HEK293 (cell line): ENCODE results near the gene NR1H2.
A peak's percentile ranks its signal among the peaks of the same experiment; 100 is the strongest.

Experiments used
- CTCF ChIA-PET: fragments of 350-600 bp; formaldehyde crosslinking; extraction: SDS; loops from one replicate; lab custom pipeline; 2021; ENCODE audit warnings: antibody characterized with exemption; lab: Yijun Ruan, JAX
- POLR2A ChIA-PET: fragments of 300-600 bp; formaldehyde crosslinking; extraction: SDS; loops from one replicate; lab custom pipeline; 2020; ENCODE audit warnings: antibody characterized with exemption, inconsistent platforms; lab: Yijun Ruan, JAX
- H3K27ac ChIP-seq: fragments of 200-500 bp; sonication (Bioruptor generic); 2 replicates; pipeline ENCODE4 v1.5.1; 2014; ENCODE audit warnings: low read depth, low read length, control low read depth, inconsistent platforms; ENCODE audit errors: extremely low read depth
- H3K36me3 ChIP-seq, 2 experiments: fragments of 200-500 bp in 1 of 2; sonication (Bioruptor generic) in 1 of 2; 1 replicate in 1 of 2; 2 replicates in 1 of 2; pipeline ENCODE4 v1.5.1; 2014 to 2017; ENCODE audit warnings: inconsistent platforms in 2 of 2, low read length in 2 of 2; ENCODE audit not compliant: control insufficient read depth in 2 of 2, insufficient read depth in 1 of 2
- H3K4me1 ChIP-seq: fragments of 200-500 bp; sonication (Bioruptor generic); 2 replicates; pipeline ENCODE4 v1.5.1; 2014; ENCODE audit warnings: mild to moderate bottlenecking, low read length, inconsistent platforms; ENCODE audit not compliant: control insufficient read depth, insufficient read depth
- H3K4me3 ChIP-seq: 2 replicates; pipeline ENCODE4 v1.5.1; 2011; ENCODE audit warnings: low read depth, mild to moderate bottlenecking, control low read depth, low read length, moderate library complexity
- H3K9me3 ChIP-seq: fragments of 200-500 bp; sonication (Bioruptor generic); 2 replicates; pipeline ENCODE4 v1.5.1; 2014; ENCODE audit warnings: low read depth, low read length, inconsistent platforms; ENCODE audit not compliant: control insufficient read depth, insufficient read depth
- GLIS2 ChIP-seq: fragments of 450-650 bp; formaldehyde crosslinking; IDR thresholded peaks from 2 replicates; pipeline ENCODE4 v1.5.1; 2016; ENCODE audit warnings: missing biosample characterization, missing genetic modification characterization
- PATZ1 ChIP-seq: fragments of 450-650 bp; formaldehyde crosslinking; IDR thresholded peaks from 2 replicates; pipeline ENCODE4 v1.5.1; 2016; ENCODE audit warnings: missing biosample characterization, missing genetic modification characterization
- PRDM1 ChIP-seq: fragments of 450-650 bp; formaldehyde crosslinking; IDR thresholded peaks from 2 replicates; pipeline ENCODE4; 2016; ENCODE audit warnings: missing biosample characterization, missing genetic modification characterization
- ZBTB1 ChIP-seq: fragments of 450-650 bp; formaldehyde crosslinking; IDR thresholded peaks from 2 replicates; pipeline ENCODE4 v1.5.1; 2016; ENCODE audit warnings: missing biosample characterization, missing genetic modification characterization
- ZBTB8A ChIP-seq: fragments of 450-650 bp; formaldehyde crosslinking; IDR thresholded peaks from 2 replicates; pipeline ENCODE4 v1.5.1; 2016; ENCODE audit warnings: missing biosample characterization, missing genetic modification characterization
- ZEB2 ChIP-seq: fragments of 450-650 bp; formaldehyde crosslinking; IDR thresholded peaks from 2 replicates; pipeline ENCODE4 v1.5.1; 2016; ENCODE audit warnings: missing biosample characterization, missing genetic modification characterization
- ZNF138 ChIP-seq: fragments of 450-650 bp; formaldehyde crosslinking; IDR thresholded peaks from 2 replicates; pipeline ENCODE4 v1.5.1; 2016; ENCODE audit warnings: missing biosample characterization, missing genetic modification characterization, borderline replicate concordance
- ZNF146 ChIP-seq: fragments of 450-650 bp; formaldehyde crosslinking; IDR thresholded peaks from 2 replicates; pipeline ENCODE4 v1.5.1; 2016; ENCODE audit warnings: missing biosample characterization, missing genetic modification characterization
- ZNF184 ChIP-seq: fragments of 450-650 bp; IDR thresholded peaks from 2 replicates; pipeline ENCODE4 v1.5.1; 2018; ENCODE audit warnings: missing biosample characterization, mild to moderate bottlenecking, missing genetic modification characterization
- ZNF280D ChIP-seq: fragments of 450-650 bp; formaldehyde crosslinking; IDR thresholded peaks from 2 replicates; pipeline ENCODE4 v1.5.1; 2016; ENCODE audit warnings: missing biosample characterization, missing genetic modification characterization
- ZNF366 ChIP-seq: fragments of 450-650 bp; formaldehyde crosslinking; conservative IDR thresholded peaks from 2 replicates; pipeline ENCODE4 v1.5.1; 2016; ENCODE audit warnings: missing biosample characterization, missing genetic modification characterization
- ZNF398 ChIP-seq: fragments of 450-650 bp; formaldehyde crosslinking; IDR thresholded peaks from 2 replicates; pipeline ENCODE4 v1.5.1; 2017; ENCODE audit warnings: missing biosample characterization, missing genetic modification characterization
- ZNF433 ChIP-seq: fragments of 450-650 bp; formaldehyde crosslinking; IDR thresholded peaks from 2 replicates; pipeline ENCODE4 v1.5.1; 2016; ENCODE audit warnings: missing biosample characterization, missing genetic modification characterization, low read depth
- ZNF580 ChIP-seq: fragments of 450-650 bp; formaldehyde crosslinking; IDR thresholded peaks from 2 replicates; pipeline ENCODE4 v1.5.1; 2016; ENCODE audit warnings: missing biosample characterization, missing genetic modification characterization
- ZNF704 ChIP-seq: fragments of 450-650 bp; formaldehyde crosslinking; IDR thresholded peaks from 2 replicates; pipeline ENCODE4 v1.5.1; 2016; ENCODE audit warnings: missing biosample characterization, missing genetic modification characterization
- ZNF791 ChIP-seq: fragments of 450-650 bp; formaldehyde crosslinking; IDR thresholded peaks from 2 replicates; pipeline ENCODE4 v1.5.1; 2016; ENCODE audit warnings: missing biosample characterization, missing genetic modification characterization
- ZNF792 ChIP-seq: fragments of 450-650 bp; formaldehyde crosslinking; IDR thresholded peaks from 2 replicates; pipeline ENCODE4 v1.5.1; 2016; ENCODE audit warnings: missing biosample characterization, missing genetic modification characterization
- ZNF843 ChIP-seq: fragments of 450-650 bp; formaldehyde crosslinking; IDR thresholded peaks from 2 replicates; pipeline ENCODE4 v1.5.1; 2016; ENCODE audit warnings: missing biosample characterization, missing genetic modification characterization

NR1H2 gene

GRCh38 chr19:50419580-50420035, 43.4 kb downstream of the NR1H2 start:
- H3K9me3 ChIP-seq: no peaks in the 10 kb centered on the region
- POLR2A ChIA-PET: interaction anchor here (0.6 kb wide), 1 partner anchor 30 kb away, joined by 3 read pairs; no protein-coding TSS in a partner anchor
- CTCF ChIA-PET: interaction anchor here (0.6 kb wide), 1 partner anchor 264 kb away, joined by 3 read pairs; no protein-coding TSS in a partner anchor
- TF ChIP-seq ZNF366 (tag by site-specific recombination) (0 out of 2 replicates have a peak, but pooled peaks have one; percentile 52), GLIS2 (tag by site-specific recombination) (peak; percentile 39; the same call in 1 of the 2 replicates), ZNF792 (no peak), ZNF433 (tag by site-specific recombination) (no peak), ZNF184 (tag by site-specific recombination) (no peak), PATZ1 (0 out of 2 replicates have a peak, but pooled peaks have one; percentile 28), PRDM1 (peak; percentile 95), ZNF791 (tag by site-specific recombination) (no peak), ZNF138 (tag by site-specific recombination) (no peak), ZNF398 (tag by site-specific recombination) (peak; percentile 55; the same call in 1 of the 2 replicates), ZEB2 (no peak), ZNF843 (tag by site-specific recombination) (no peak)
- TF ChIP-seq, all 188 proteins: peak for 5
- no peak overlapping the region for H3K4me3 ChIP-seq
- no peaks in the 10 kb centered on the region for H3K4me1 ChIP-seq
- peaks cover 3 to 7% of the 10 kb centered on the region in 2 experiments; a peak in 2 of 3 replicates for H3K36me3 ChIP-seq
- H3K27ac ChIP-seq: no peak overlapping the region

GRCh38 chr19:50420127-50420526, 43.9 kb downstream of the NR1H2 start:
- Histone ChIP-seq H3K36me3 (peaks cover 3 to 6% of the 10 kb centered on the region in 2 experiments; a peak in 2 of 3 replicates), H3K27ac (no peak overlapping the region), H3K4me3 (no peak overlapping the region), H3K4me1 (no peaks in the 10 kb centered on the region), H3K9me3 (no peaks in the 10 kb centered on the region)
- ChIA-PET POLR2A (interaction anchor here (0.6 kb wide), 1 partner anchor 31 kb away, joined by 3 read pairs; no protein-coding TSS in a partner anchor), CTCF (no interaction called here)
- no peak for TF ChIP-seq GLIS2 (tag by site-specific recombination)
- TF ChIP-seq ZNF704 (tag by site-specific recombination): no peak
- TF ChIP-seq ZBTB8A (tag by site-specific recombination): no peak
- TF ChIP-seq ZBTB1 (tag by site-specific recombination): no peak

- CTCF ChIA-PET: no interaction called here
- Histone ChIP-seq H3K9me3 (no peaks in the 10 kb centered on the region), H3K4me1 (no peaks in the 10 kb centered on the region), H3K36me3 (peaks cover 3% of the 10 kb centered on the region in 2 experiments; a peak in 2 of 3 replicates), H3K4me3 (no peak overlapping the region), H3K27ac (no peak overlapping the region)
- POLR2A ChIA-PET: no interaction called here
- TF ChIP-seq ZNF843 (tag by site-specific recombination): no peak
- TF ChIP-seq ZNF280D (tag by site-specific recombination): 0 out of 2 replicates have a peak, but pooled peaks have one; percentile 51
- TF ChIP-seq ZNF146 (tag by site-specific recombination): peak; percentile 95
- 0 out of 2 replicates have a peak, but pooled peaks have one; percentile 52 for TF ChIP-seq ZNF580 (tag by site-specific recombination)
- TF ChIP-seq, all 188 proteins: peak for 3
Measured at GRCh38 chr19:50420808-50421207, 44.6 kb downstream of the NR1H2 start.
